Measurements from ENCODE around the gene PDE6A.
"Not testable (repeated sequence)": the region's sequence is repeated elsewhere in the genome, so short reads cannot be mapped to it uniquely, and the experiment has no call there.

The PDE6A gene

GRCh38 chr5:149961186-149961685 is 16.6 kb upstream of the PDE6A start:
- peak overlapping the region; percentile 93 for H3K27ac Mint-ChIP-seq
- intact Hi-C loops (cut with micrococcal nuclease): loop anchor here (2.0 to 10.0 kb wide), 2 partner anchors 40 to 326 kb away; partner anchors contain the start of genes HMGXB3 and TIGD6
- H3K27me3 Mint-ChIP-seq: no peaks in the 10 kb centered on the region
- peaks cover 37% of the 10 kb centered on the region for H3K4me1 Mint-ChIP-seq (ENCODE audit: low read depth)
- H3K9me3 Mint-ChIP-seq: no peaks in the 10 kb centered on the region
- H3K36me3 Mint-ChIP-seq (ENCODE audit: low read depth): peaks cover 13% of the 10 kb centered on the region
- H3K4me3 Mint-ChIP-seq: peak overlapping the region; percentile 97

GRCh38 chr5:149960272-149961185 is 15.9 kb upstream of the PDE6A start, which contains the start of gene SLC26A2:
SLC26A2 (plus strand) TSS chr5:149960758; CDS start chr5:149977653, 16,895 bp downstream.
- H3K9me3 Mint-ChIP-seq: no peaks in the 10 kb centered on the region
- H3K4me1 Mint-ChIP-seq (ENCODE audit: low read depth): peaks cover 37% of the 10 kb centered on the region

GRCh38 chr5:149959406-149960236 is 15.0 kb upstream of the PDE6A start:
- peaks cover 37% of the 10 kb centered on the region for H3K4me1 Mint-ChIP-seq (ENCODE audit: low read depth)
- no peaks in the 10 kb centered on the region for H3K9me3 Mint-ChIP-seq
- intact Hi-C loops (cut with micrococcal nuclease): loop anchor here (2.0 to 10.0 kb wide), 2 partner anchors 41 to 325 kb away; partner anchors contain the start of genes HMGXB3 and TIGD6
- peak overlapping the region; percentile 93 for H3K27ac Mint-ChIP-seq
- peaks cover 13% of the 10 kb centered on the region for H3K36me3 Mint-ChIP-seq (ENCODE audit: low read depth)
- H3K27me3 Mint-ChIP-seq: no peaks in the 10 kb centered on the region
- H3K4me3 Mint-ChIP-seq: peak overlapping the region; percentile 97

More at GRCh38 chr5:149960272-149961185, 15.9 kb upstream of the PDE6A start, which contains the start of gene SLC26A2:
- H3K36me3 Mint-ChIP-seq (ENCODE audit: low read depth): peaks cover 13% of the 10 kb centered on the region
- peak within 1 kb of the TSS; percentile 97 for H3K4me3 Mint-ChIP-seq
- intact Hi-C loops (cut with micrococcal nuclease): loop anchor here (2.0 to 10.0 kb wide), 2 partner anchors 40 to 326 kb away; partner anchors contain the start of genes HMGXB3 and TIGD6
- peak within 1 kb of the TSS; percentile 93 for H3K27ac Mint-ChIP-seq
- H3K27me3 Mint-ChIP-seq: no peaks in the 10 kb centered on the region

- no peak overlapping the region for H3K4me3 Mint-ChIP-seq
- no peaks in the 10 kb centered on the region for H3K9me3 Mint-ChIP-seq
- intact Hi-C loops (cut with micrococcal nuclease): no loop called here
- peaks cover 35% of the 10 kb centered on the region for H3K4me1 Mint-ChIP-seq (ENCODE audit: low read depth)
- H3K27me3 Mint-ChIP-seq: no peaks in the 10 kb centered on the region
- H3K36me3 Mint-ChIP-seq (ENCODE audit: low read depth): peaks cover 10% of the 10 kb centered on the region
- H3K27ac Mint-ChIP-seq: no peak overlapping the region
These were observed 13.3 kb upstream of the PDE6A start for GRCh38 chr5:149957855-149958254.

GRCh38 chr5:149956685-149957084 is 12.1 kb upstream of the PDE6A start:
- Mint-ChIP-seq H3K9me3 (no peaks in the 10 kb centered on the region), H3K27ac (no peak overlapping the region)
- intact Hi-C loops (cut with micrococcal nuclease): no loop called here

GRCh38 chr5:149954798-149955197 is 10.2 kb upstream of the PDE6A start:
- Mint-ChIP-seq H3K9me3 (no peaks in the 10 kb centered on the region), H3K27me3 (peaks cover 1% of the 10 kb centered on the region), H3K27ac (no peak overlapping the region), H3K36me3 (ENCODE audit: low read depth) (no peaks in the 10 kb centered on the region), H3K4me3 (no peak overlapping the region), H3K4me1 (ENCODE audit: low read depth) (peaks cover 6% of the 10 kb centered on the region)
- intact Hi-C loops (cut with micrococcal nuclease): no loop called here

More at GRCh38 chr5:149956685-149957084, 12.1 kb upstream of the PDE6A start:
- H3K27me3 Mint-ChIP-seq: peaks cover 1% of the 10 kb centered on the region
- no peak overlapping the region for H3K4me3 Mint-ChIP-seq
- peaks cover 6% of the 10 kb centered on the region for H3K36me3 Mint-ChIP-seq (ENCODE audit: low read depth)
- peaks cover 23% of the 10 kb centered on the region for H3K4me1 Mint-ChIP-seq (ENCODE audit: low read depth)

- H3K27ac Mint-ChIP-seq: no peak overlapping the region
- H3K9me3 Mint-ChIP-seq: no peaks in the 10 kb centered on the region
- intact Hi-C loops (cut with micrococcal nuclease): no loop called here
- H3K4me3 Mint-ChIP-seq: no peak overlapping the region
- H3K27me3 Mint-ChIP-seq: peaks cover 1% of the 10 kb centered on the region
- H3K4me1 Mint-ChIP-seq (ENCODE audit: low read depth): peaks cover 4% of the 10 kb centered on the region
- H3K36me3 Mint-ChIP-seq (ENCODE audit: low read depth): no peaks in the 10 kb centered on the region
These were observed 9.0 kb upstream of the PDE6A start for GRCh38 chr5:149953436-149954121.

- H3K36me3 Mint-ChIP-seq (ENCODE audit: low read depth): no peaks in the 10 kb centered on the region
- H3K4me3 Mint-ChIP-seq: no peak overlapping the region
- peaks cover 4% of the 10 kb centered on the region for H3K4me1 Mint-ChIP-seq (ENCODE audit: low read depth)
- no peak overlapping the region for H3K27ac Mint-ChIP-seq
- H3K27me3 Mint-ChIP-seq: peaks cover 1% of the 10 kb centered on the region
- H3K9me3 Mint-ChIP-seq: no peaks in the 10 kb centered on the region
- intact Hi-C loops (cut with micrococcal nuclease): no loop called here
These were observed 6.7 kb upstream of the PDE6A start for GRCh38 chr5:149951138-149951749.

GRCh38 chr5:149948993-149949392 is 4.4 kb upstream of the PDE6A start:
- Mint-ChIP-seq H3K4me3 (no peak overlapping the region), H3K4me1 (ENCODE audit: low read depth) (peaks cover 4% of the 10 kb centered on the region), H3K27me3 (peaks cover 1% of the 10 kb centered on the region), H3K36me3 (ENCODE audit: low read depth) (no peaks in the 10 kb centered on the region), H3K9me3 (no peaks in the 10 kb centered on the region), H3K27ac (no peak overlapping the region)
- intact Hi-C loops (cut with micrococcal nuclease): no loop called here

- Mint-ChIP-seq H3K36me3 (ENCODE audit: low read depth) (no peaks in the 10 kb centered on the region), H3K9me3 (no peaks in the 10 kb centered on the region), H3K4me1 (ENCODE audit: low read depth) (peaks cover 22% of the 10 kb centered on the region), H3K27ac (no peak overlapping the region), H3K27me3 (no peaks in the 10 kb centered on the region), H3K4me3 (no peak overlapping the region)
- intact Hi-C loops (cut with micrococcal nuclease): no loop called here
These were observed 1.5 kb upstream of the PDE6A start for GRCh38 chr5:149946118-149946517.

- H3K27me3 Mint-ChIP-seq; H3K4me3 Mint-ChIP-seq; H3K9me3 Mint-ChIP-seq; H3K27ac Mint-ChIP-seq; intact Hi-C loops (cut with micrococcal nuclease); H3K36me3 Mint-ChIP-seq (ENCODE audit: low read depth): not testable (repeated sequence)
- H3K4me1 Mint-ChIP-seq (ENCODE audit: low read depth): peaks cover 43% of the 10 kb centered on the region
These were observed 1.2 kb downstream of the PDE6A start for GRCh38 chr5:149943177-149943949.

- H3K9me3 Mint-ChIP-seq; H3K4me3 Mint-ChIP-seq; H3K27ac Mint-ChIP-seq; intact Hi-C loops (cut with micrococcal nuclease); H3K27me3 Mint-ChIP-seq; H3K36me3 Mint-ChIP-seq (ENCODE audit: low read depth): not testable (repeated sequence)
- peaks cover 49% of the 10 kb centered on the region for H3K4me1 Mint-ChIP-seq (ENCODE audit: low read depth)
These were observed 1.8 kb downstream of the PDE6A start for GRCh38 chr5:149942741-149943169.

Data from dendritic cell treated with granulocyte-macrophage colony-stimulating factor and Interleukin-4, amounts not matched to agents 40 ng/mL and 50 ng/mL, for 4 days (primary cell).